Measurements from ENCODE around the gene TARBP2. TPM values are rescaled to one million over a fixed set of nuclear protein-coding genes. Genes with fewer than 3 reads are reported as not detected.
A peak's percentile ranks its signal among the peaks of the same experiment; 100 is the strongest.

TARBP2 gene
- total RNA-seq, 1 donor from 2014 or later: 45.3 TPM

DNA sequence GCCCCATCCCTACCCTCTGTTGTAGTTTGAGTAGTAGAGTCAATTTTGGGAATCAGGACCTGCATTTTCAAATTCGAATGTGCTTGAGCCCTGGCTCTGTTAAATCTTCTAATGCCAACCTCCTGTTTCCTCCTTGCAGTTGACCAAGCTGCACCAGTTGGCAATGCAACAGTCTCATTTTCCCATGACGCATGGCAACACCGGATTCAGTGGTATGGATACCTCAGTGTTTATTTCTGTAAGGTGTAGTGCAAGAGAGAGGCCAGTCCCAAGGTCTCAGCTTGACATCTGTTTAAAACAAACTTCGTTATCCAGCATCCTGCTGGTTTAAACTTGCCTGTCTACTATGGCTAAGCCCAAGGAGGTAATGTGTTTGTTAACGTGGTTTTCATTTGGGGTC lies 34.0 kb upstream of the TARBP2 start:
- peak overlapping the region; percentile 48 for H3K27ac Mint-ChIP-seq (ENCODE audit: unreplicated experiment)
- peaks cover 62% of the 10 kb centered on the region for H3K36me3 Mint-ChIP-seq (ENCODE audit: low read depth, unreplicated experiment)
- TF ChIP-seq, protein P1, sequence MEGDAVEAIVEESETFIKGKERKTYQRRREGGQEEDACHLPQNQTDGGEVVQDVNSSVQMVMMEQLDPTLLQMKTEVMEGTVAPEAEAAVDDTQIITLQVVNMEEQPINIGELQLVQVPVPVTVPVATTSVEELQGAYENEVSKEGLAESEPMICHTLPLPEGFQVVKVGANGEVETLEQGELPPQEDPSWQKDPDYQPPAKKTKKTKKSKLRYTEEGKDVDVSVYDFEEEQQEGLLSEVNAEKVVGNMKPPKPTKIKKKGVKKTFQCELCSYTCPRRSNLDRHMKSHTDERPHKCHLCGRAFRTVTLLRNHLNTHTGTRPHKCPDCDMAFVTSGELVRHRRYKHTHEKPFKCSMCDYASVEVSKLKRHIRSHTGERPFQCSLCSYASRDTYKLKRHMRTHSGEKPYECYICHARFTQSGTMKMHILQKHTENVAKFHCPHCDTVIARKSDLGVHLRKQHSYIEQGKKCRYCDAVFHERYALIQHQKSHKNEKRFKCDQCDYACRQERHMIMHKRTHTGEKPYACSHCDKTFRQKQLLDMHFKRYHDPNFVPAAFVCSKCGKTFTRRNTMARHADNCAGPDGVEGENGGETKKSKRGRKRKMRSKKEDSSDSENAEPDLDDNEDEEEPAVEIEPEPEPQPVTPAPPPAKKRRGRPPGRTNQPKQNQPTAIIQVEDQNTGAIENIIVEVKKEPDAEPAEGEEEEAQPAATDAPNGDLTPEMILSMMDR (IDR thresholded peaks at IDR 0.05; ENCODE audit: unreplicated experiment): no peak
- no peak for DNase-seq (ENCODE audit: low spot score)
- H3K4me1 Mint-ChIP-seq (ENCODE audit: unreplicated experiment): peaks cover 32% of the 10 kb centered on the region
- H3K9me3 Mint-ChIP-seq (ENCODE audit: unreplicated experiment): no peaks in the 10 kb centered on the region
- no peaks in the 10 kb centered on the region for H3K27me3 Mint-ChIP-seq (ENCODE audit: unreplicated experiment)
- peak overlapping the region; percentile 66 for H3K4me3 Mint-ChIP-seq (ENCODE audit: unreplicated experiment)

DNA sequence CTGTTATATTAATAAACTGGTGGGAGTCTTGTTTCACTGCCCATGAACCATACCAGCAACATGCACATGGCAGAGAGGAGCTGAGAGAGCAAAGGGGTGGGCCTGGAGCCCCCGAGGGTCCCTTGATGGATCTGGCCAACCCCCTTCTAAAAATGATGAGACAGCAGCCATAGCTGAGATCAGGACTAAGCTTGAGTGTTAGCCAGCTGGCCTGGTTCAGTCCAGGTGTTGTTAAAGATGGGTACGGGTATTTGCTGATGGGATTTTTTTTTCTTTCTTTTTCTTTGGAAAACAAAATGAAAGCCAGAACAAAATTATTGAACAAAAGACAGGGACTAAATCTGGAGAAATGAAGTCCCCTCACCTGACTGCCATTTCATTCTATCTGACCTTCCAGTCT lies 33.2 kb upstream of the TARBP2 start:
- Mint-ChIP-seq H3K9me3 (ENCODE audit: unreplicated experiment) (no peaks in the 10 kb centered on the region), H3K27me3 (ENCODE audit: unreplicated experiment) (no peaks in the 10 kb centered on the region), H3K4me1 (ENCODE audit: unreplicated experiment) (peaks cover 27% of the 10 kb centered on the region), H3K36me3 (ENCODE audit: low read depth, unreplicated experiment) (peaks cover 57% of the 10 kb centered on the region), H3K27ac (ENCODE audit: unreplicated experiment) (no peak overlapping the region), H3K4me3 (ENCODE audit: unreplicated experiment) (peak overlapping the region; percentile 21)
- DNase-seq (ENCODE audit: low spot score): no peak
- TF ChIP-seq, protein P1 (IDR thresholded peaks at IDR 0.05; ENCODE audit: unreplicated experiment): no peak

DNA sequence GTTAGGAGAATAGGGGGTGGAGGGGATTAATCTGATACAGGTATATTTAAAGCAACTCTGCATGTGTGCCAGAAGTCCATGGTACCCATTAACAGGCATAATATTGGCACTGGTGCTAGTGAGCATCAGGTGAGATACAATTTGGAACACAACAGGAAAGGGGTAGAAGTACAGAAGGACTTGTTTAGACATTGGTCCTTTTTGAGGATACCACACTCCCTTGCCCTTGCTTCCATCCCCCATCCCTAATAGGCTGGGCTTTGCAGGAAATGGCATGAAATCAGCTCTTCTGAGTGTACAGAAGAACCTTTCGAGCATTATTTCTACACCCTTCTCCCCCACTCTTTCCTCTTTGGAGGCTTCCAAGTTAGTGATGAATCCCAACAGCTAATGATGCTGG lies 32.8 kb upstream of the TARBP2 start:
- H3K4me1 Mint-ChIP-seq (ENCODE audit: unreplicated experiment): peaks cover 24% of the 10 kb centered on the region

DNA sequence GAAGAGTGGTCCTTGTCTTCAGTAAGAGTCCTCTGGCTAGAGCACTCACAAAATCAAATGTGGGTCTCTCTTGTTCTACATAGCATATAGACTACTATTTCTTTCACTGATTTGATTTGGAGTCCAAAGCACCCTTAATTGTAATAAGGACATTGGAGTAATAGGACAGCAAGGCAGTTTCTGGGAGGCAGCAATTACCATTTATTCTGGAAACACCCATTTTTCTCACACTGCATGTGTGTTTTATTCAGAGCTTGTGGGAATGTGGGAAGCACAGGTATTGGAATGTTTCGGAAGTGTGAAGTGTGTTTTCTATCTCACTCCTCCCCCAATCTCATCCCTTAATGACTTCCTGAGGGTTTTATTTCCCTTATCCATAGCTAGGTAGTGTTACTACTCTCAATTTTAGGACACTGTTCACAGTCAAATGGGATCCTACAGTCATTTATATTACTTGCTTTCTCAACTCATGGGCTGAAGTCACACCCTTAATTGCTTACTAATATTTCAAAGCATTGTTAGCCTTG lies 29.0 kb upstream of the TARBP2 start:
- TF ChIP-seq, protein P1 (IDR thresholded peaks at IDR 0.05; ENCODE audit: unreplicated experiment): no peak
- H3K9me3 Mint-ChIP-seq (ENCODE audit: unreplicated experiment): no peaks in the 10 kb centered on the region
- H3K27ac Mint-ChIP-seq (ENCODE audit: unreplicated experiment): peak overlapping the region; percentile 21
- peaks cover 61% of the 10 kb centered on the region for H3K36me3 Mint-ChIP-seq (ENCODE audit: low read depth, unreplicated experiment)
- no peaks in the 10 kb centered on the region for H3K27me3 Mint-ChIP-seq (ENCODE audit: unreplicated experiment)
- peaks cover 11% of the 10 kb centered on the region for H3K4me1 Mint-ChIP-seq (ENCODE audit: unreplicated experiment)
- no peak overlapping the region for H3K4me3 Mint-ChIP-seq (ENCODE audit: unreplicated experiment)
- DNase-seq (ENCODE audit: low spot score): no peak

More for the DNA sequence above, 32.8 kb upstream of the TARBP2 start:
- no peak for DNase-seq (ENCODE audit: low spot score)
- TF ChIP-seq, protein P1 (IDR thresholded peaks at IDR 0.05; ENCODE audit: unreplicated experiment): no peak
- no peak overlapping the region for H3K27ac Mint-ChIP-seq (ENCODE audit: unreplicated experiment)
- peak overlapping the region; percentile 27 for H3K4me3 Mint-ChIP-seq (ENCODE audit: unreplicated experiment)
- H3K27me3 Mint-ChIP-seq (ENCODE audit: unreplicated experiment): no peaks in the 10 kb centered on the region
- peaks cover 54% of the 10 kb centered on the region for H3K36me3 Mint-ChIP-seq (ENCODE audit: low read depth, unreplicated experiment)
- no peaks in the 10 kb centered on the region for H3K9me3 Mint-ChIP-seq (ENCODE audit: unreplicated experiment)

DNA sequence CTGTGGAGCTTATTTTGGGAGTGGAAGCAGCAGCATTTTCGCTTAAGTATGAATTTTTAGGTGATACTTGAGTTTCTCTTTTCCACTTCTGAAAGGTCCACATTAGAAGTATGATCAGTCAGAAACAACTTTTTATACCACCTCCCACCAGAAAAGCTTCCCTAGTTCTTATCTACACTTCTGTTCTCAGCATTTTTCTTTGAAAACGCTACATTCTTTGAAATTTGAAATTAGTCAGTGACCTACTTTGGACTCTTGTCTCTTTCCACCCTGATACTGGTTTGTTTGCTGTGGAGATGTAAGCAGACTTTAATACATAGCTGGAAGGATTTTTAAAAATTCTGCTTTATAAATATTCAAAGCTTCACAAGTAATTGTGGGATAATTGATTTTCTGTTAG lies 27.0 kb upstream of the TARBP2 start:
- Mint-ChIP-seq H3K4me1 (ENCODE audit: unreplicated experiment) (peaks cover 11% of the 10 kb centered on the region), H3K27me3 (ENCODE audit: unreplicated experiment) (no peaks in the 10 kb centered on the region), H3K4me3 (ENCODE audit: unreplicated experiment) (no peak overlapping the region), H3K27ac (ENCODE audit: unreplicated experiment) (no peak overlapping the region), H3K9me3 (ENCODE audit: unreplicated experiment) (no peaks in the 10 kb centered on the region), H3K36me3 (ENCODE audit: low read depth, unreplicated experiment) (peaks cover 45% of the 10 kb centered on the region)
- TF ChIP-seq, protein P1 (IDR thresholded peaks at IDR 0.05; ENCODE audit: unreplicated experiment): no peak
- DNase-seq (ENCODE audit: low spot score): no peak

Measured in endothelial cell (in vitro differentiated cells).